Chondrocyte (in vitro differentiated cells): ENCODE data around the gene APOBEC3G. TPM values are rescaled to one million over a fixed set of nuclear protein-coding genes. Genes with fewer than 3 reads are reported as not detected.

Experiments
- DNase-seq: peaks from one replicate; pipeline ENCODE4 v3.0.0; 2021; ENCODE audit warnings: mixed read lengths, low spot score
- H3K27ac Mint-ChIP-seq: one replicate; pipeline ENCODE4 v1.8.0; 2021; ENCODE audit warnings: mild to moderate bottlenecking, moderate library complexity, mixed read lengths; ENCODE audit not compliant: unreplicated experiment
- H3K27me3 Mint-ChIP-seq: 2 replicates; pipeline ENCODE4 v1.8.0; 2021; ENCODE audit warnings: low read depth, mixed read lengths
- H3K36me3 Mint-ChIP-seq: 2 replicates; pipeline ENCODE4 v1.8.0; 2021; ENCODE audit warnings: low read depth, mixed read lengths
- H3K4me1 Mint-ChIP-seq: 2 replicates; pipeline ENCODE4 v1.8.0; 2021; ENCODE audit warnings: low read depth, mild to moderate bottlenecking, mixed read lengths
- H3K4me3 Mint-ChIP-seq: one replicate; pipeline ENCODE4 v1.8.0; 2021; ENCODE audit warnings: mild to moderate bottlenecking, moderate library complexity, mixed read lengths; ENCODE audit not compliant: unreplicated experiment
- H3K9me3 Mint-ChIP-seq: 2 replicates; pipeline ENCODE4 v1.8.0; 2021; ENCODE audit warnings: low read depth, mixed read lengths
- CTCF ChIP-seq: fragments of 200-600 bp; sonication (generic); IDR thresholded peaks from 2 replicates; pipeline ENCODE4 v1.5.0; 2021; ENCODE audit warnings: antibody characterized with exemption, mild to moderate bottlenecking, moderate library complexity
- total RNA-seq: library from RNA; stranded (reverse); gene quantifications from 3 replicates; pipeline ENCODE4 v1.2.1, GENCODE V29; 2021

APOBEC3G gene
- total RNA-seq, 1 donor from 2014 or later, result 0.87 TPM

- no peak for TF ChIP-seq CTCF
- H3K9me3 Mint-ChIP-seq, result no peaks in the 10 kb centered on the region
- H3K27ac Mint-ChIP-seq, result no peak overlapping the region
- no peaks in the 10 kb centered on the region for H3K4me1 Mint-ChIP-seq
- no peaks in the 10 kb centered on the region for H3K36me3 Mint-ChIP-seq
- no peak for DNase-seq
- H3K27me3 Mint-ChIP-seq, result peaks cover 16% of the 10 kb centered on the region
- H3K4me3 Mint-ChIP-seq, result no peak overlapping the region
Measured at GRCh38 chr22:39109361-39109760, 32.3 kb downstream of the APOBEC3G start.

DNA sequence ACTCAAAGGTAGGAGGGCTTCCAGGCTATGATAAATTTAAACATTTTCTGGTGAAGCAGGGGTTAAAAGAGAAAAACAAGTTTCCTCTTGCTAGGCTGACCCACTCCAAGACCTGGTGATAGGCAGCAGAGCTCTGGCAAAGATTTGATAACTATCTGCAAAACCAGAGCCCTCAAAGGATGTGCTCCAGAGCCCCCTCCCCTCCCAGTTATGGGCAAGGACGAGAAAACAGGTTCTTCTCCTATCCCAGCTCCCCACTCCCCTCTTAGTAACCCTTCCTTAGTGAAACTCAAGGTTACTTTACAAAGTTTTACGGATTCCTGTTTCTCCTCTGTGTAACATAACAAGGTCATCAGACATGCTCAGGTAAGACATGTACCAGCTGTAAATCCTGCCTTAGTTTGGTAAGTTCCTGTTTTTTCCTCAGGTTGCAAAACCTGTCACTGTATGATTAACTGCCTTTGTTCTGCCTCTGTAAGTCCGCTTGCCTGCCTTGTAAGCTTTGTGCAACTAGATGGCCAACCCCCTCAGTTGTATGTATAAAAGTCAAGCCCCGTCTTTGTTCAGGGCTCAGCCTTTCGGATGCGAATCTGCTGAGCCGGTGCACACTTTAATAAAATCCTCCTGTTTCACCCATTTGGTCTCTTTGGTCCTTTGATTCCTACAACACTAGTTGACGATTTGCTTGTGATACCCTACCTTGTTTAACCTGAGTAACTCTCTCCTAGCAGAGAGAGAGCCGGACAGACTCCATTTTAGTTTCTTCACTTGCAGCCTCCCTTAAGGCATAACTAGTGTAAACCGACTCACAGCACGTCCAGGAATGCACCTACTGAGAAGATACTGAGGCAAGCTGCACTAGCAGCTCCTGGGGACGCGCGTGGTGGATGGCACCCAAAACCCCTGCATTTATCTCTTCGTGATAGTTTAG, 33.8 kb downstream of the APOBEC3G start:
- H3K4me1 Mint-ChIP-seq, result no peaks in the 10 kb centered on the region
- H3K9me3 Mint-ChIP-seq, result no peaks in the 10 kb centered on the region

GRCh38 chr22:39114112-39114511, 37.0 kb downstream of the APOBEC3G start:
- H3K4me1 Mint-ChIP-seq, result no peaks in the 10 kb centered on the region
- peaks cover 54% of the 10 kb centered on the region for H3K27me3 Mint-ChIP-seq
- no peak overlapping the region for H3K27ac Mint-ChIP-seq
- H3K9me3 Mint-ChIP-seq, result no peaks in the 10 kb centered on the region
- H3K4me3 Mint-ChIP-seq, result no peak overlapping the region
- DNase-seq, result no peak
- no peaks in the 10 kb centered on the region for H3K36me3 Mint-ChIP-seq
- no peak for TF ChIP-seq CTCF

More for the DNA sequence above, 33.8 kb downstream of the APOBEC3G start:
- H3K36me3 Mint-ChIP-seq, result no peaks in the 10 kb centered on the region
- no peak for DNase-seq
- H3K4me3 Mint-ChIP-seq, result no peak overlapping the region
- peaks cover 32% of the 10 kb centered on the region for H3K27me3 Mint-ChIP-seq
- H3K27ac Mint-ChIP-seq, result no peak overlapping the region
- TF ChIP-seq CTCF, result no peak

DNA sequence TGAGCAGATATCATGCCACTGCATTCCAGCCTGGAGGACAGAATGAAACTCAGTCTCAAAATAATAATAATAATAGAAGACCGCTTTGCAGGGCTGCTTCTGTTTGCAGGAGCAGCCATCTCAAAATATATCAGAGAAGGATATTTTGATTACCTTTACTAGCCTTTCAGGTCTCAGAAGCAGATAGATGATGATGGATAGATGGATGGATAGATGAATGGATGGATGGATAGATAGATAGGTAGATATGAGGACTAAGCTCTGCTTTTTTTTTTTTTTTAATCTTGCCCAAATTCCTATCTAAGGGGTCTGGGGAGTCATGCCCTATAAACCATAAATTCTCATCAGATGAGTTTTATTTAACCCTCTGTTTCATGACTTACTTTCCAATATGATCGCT, 38.5 kb downstream of the APOBEC3G start:
- H3K4me3 Mint-ChIP-seq, result no peak overlapping the region
- no peaks in the 10 kb centered on the region for H3K36me3 Mint-ChIP-seq
- no peak for TF ChIP-seq CTCF
- H3K4me1 Mint-ChIP-seq, result no peaks in the 10 kb centered on the region
- H3K27me3 Mint-ChIP-seq, result peaks cover 53% of the 10 kb centered on the region
- H3K9me3 Mint-ChIP-seq, result no peaks in the 10 kb centered on the region
- DNase-seq, result no peak
- H3K27ac Mint-ChIP-seq, result no peak overlapping the region

- no peak for DNase-seq
- no peak overlapping the region for H3K4me3 Mint-ChIP-seq
- TF ChIP-seq CTCF, result no peak
- no peaks in the 10 kb centered on the region for H3K4me1 Mint-ChIP-seq
- H3K9me3 Mint-ChIP-seq, result no peaks in the 10 kb centered on the region
- peaks cover 50% of the 10 kb centered on the region for H3K27me3 Mint-ChIP-seq
- H3K27ac Mint-ChIP-seq, result no peak overlapping the region
- no peaks in the 10 kb centered on the region for H3K36me3 Mint-ChIP-seq
Measured at GRCh38 chr22:39115977-39116621, 39.0 kb downstream of the APOBEC3G start.
